ENCODE data around the gene MTERF2. TPM values are rescaled to one million over a fixed set of nuclear protein-coding genes. Genes with fewer than 3 reads are reported as not detected.

Gene MTERF2
- total RNA-seq, 2 experiments from 2014 or later = 8.8 to 10.4 TPM

DNA sequence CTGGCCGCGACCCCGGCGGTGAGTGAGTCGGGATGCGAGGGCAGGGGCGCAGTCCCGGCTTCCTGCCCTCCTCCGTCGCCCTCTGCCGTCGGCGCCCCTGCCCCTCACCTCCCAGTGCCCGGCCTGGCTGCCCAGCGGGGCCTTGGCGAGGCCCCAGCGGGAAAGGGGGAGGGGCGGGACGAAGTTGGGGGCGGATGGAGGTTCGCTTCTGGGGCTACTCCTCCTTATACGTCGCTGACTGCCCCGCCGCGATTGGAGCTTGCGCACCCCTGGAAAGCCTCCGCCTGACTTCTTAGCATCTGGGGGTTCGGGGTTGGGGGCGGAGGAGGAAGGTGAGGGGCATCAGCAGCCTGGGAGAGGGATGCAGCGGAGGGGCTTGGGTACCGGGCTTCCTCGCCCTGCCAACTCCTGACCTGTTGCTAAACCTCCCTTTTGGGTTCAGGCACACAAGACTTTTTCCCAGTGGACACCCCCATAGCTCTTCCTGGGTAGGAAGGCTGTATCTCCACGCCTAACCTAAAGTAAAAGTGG lies 30.8 kb downstream of the MTERF2 start:
- peak; percentile 55 for DNase-seq (ENCODE audit: low spot score)
- Histone ChIP-seq H3K36me3 (ENCODE audit: insufficient read depth, low read length) (peaks cover 21% of the 10 kb centered on the region), H3K4me3 (ENCODE audit: low read depth, low read length, poor library complexity, severe bottlenecking) (peak overlapping the region; percentile 80), H3K27ac (ENCODE audit: low read depth, low read length, poor library complexity, severe bottlenecking) (peak overlapping the region; percentile 82), H2AFZ (ENCODE audit: low read length) (peak overlapping the region; percentile 86), H3K4me2 (ENCODE audit: low read length) (peak overlapping the region; percentile 84), H3K9me2 (ENCODE audit: insufficient read depth, low read length) (no peaks in the 10 kb centered on the region), H4K20me1 (ENCODE audit: insufficient read depth, low read length) (no peaks in the 10 kb centered on the region), H3K79me2 (ENCODE audit: insufficient read depth, low read depth, low read length) (peaks cover 48% of the 10 kb centered on the region), H3K9me3 (ENCODE audit: low read length) (no peaks in the 10 kb centered on the region), H3K4me1 (ENCODE audit: insufficient read depth, low read length, poor library complexity, severe bottlenecking) (peaks cover 26% of the 10 kb centered on the region)
- BruUV-seq (replicated peaks) = no TSS peak
- intact Hi-C loops (cut with micrococcal nuclease; ENCODE audit: unreplicated experiment) = loop anchor here (2.0 to 10.0 kb wide), 5 partner anchors 19 to 1679 kb away; partner anchors contain the start of genes CKAP4, SELPLG and TCP11L2
- POLR2A ChIA-PET = interaction anchor here (0.6 to 2.8 kb wide), 8 partner anchors 13 to 598 kb away, joined by 3 to 8 read pairs (median 3); partner anchors contain the start of gene MTERF2
- TF ChIP-seq EZH2phosphoT487 (IDR thresholded peaks at IDR 0.05; ENCODE audit: borderline replicate concordance, low read depth, low read length) = no peak
- TF ChIP-seq, protein P1, sequence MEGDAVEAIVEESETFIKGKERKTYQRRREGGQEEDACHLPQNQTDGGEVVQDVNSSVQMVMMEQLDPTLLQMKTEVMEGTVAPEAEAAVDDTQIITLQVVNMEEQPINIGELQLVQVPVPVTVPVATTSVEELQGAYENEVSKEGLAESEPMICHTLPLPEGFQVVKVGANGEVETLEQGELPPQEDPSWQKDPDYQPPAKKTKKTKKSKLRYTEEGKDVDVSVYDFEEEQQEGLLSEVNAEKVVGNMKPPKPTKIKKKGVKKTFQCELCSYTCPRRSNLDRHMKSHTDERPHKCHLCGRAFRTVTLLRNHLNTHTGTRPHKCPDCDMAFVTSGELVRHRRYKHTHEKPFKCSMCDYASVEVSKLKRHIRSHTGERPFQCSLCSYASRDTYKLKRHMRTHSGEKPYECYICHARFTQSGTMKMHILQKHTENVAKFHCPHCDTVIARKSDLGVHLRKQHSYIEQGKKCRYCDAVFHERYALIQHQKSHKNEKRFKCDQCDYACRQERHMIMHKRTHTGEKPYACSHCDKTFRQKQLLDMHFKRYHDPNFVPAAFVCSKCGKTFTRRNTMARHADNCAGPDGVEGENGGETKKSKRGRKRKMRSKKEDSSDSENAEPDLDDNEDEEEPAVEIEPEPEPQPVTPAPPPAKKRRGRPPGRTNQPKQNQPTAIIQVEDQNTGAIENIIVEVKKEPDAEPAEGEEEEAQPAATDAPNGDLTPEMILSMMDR (conservative IDR thresholded peaks at IDR 0.05; ENCODE audit: low read length) = peak; percentile 33; the same call in 1 of the 2 replicates
- CTCF ChIA-PET (ENCODE audit: unreplicated experiment) = interaction anchor here (0.6 kb wide), 2 partner anchors 60 to 1608 kb away, joined by 3 read pairs; no protein-coding TSS in a partner anchor

DNA sequence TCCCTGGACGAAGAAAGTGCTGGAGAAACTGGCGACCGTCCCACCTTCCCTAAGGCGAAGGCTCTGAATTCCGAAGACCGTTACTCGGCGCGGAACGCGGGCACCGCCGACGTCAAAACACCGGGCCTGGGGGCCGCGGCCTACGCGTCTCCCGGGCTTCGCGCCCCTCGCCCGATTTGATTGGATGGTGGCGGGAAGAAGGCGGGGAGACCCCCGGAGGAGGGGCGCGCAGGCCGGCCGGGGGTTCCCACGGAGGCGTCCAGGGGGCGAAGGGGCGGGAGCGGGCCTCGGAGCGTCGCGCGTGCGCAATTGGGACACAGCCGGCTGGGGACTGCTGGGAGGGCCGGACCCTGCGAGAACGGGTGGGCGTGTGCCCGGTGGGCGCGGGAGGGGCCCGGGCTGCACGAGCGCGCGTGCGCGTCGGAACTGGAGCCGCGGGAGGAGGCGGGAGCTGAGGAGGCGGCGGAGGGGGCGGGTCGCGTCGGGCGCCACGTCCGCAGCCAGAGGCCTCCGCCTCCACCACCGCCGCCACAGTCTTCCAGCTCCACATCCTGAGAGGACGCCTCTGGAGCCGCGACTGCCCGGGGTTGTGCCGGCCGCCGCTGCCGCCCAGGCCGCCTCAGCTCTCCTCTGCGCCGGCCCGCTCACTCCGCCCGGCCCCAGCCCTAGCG lies 31.4 kb downstream of the MTERF2 start, which contains the start of gene TMEM263:
TMEM263 (plus strand) TSS at position 531 of the 671 bp plus-strand sequence. CDS start 11,210 bp downstream, outside the sequence.
- H4K20me1 ChIP-seq (ENCODE audit: insufficient read depth, low read length) = no peaks in the 10 kb centered on the region
- peaks cover 42% of the 10 kb centered on the region for H3K79me2 ChIP-seq (ENCODE audit: insufficient read depth, low read depth, low read length)
- H3K9me3 ChIP-seq (ENCODE audit: low read length) = no peaks in the 10 kb centered on the region
- peak within 1 kb of the TSS; percentile 82 for H3K27ac ChIP-seq (ENCODE audit: low read depth, low read length, poor library complexity, severe bottlenecking)
- H3K9me2 ChIP-seq (ENCODE audit: insufficient read depth, low read length) = no peaks in the 10 kb centered on the region
- H3K36me3 ChIP-seq (ENCODE audit: insufficient read depth, low read length) = peaks cover 15% of the 10 kb centered on the region
- intact Hi-C loops (cut with micrococcal nuclease; ENCODE audit: unreplicated experiment) = loop anchor here (1.0 to 10.0 kb wide), 7 partner anchors 19 to 1679 kb away; partner anchors contain the start of genes CKAP4, MTERF2, POLR3B and SELPLG
- TF ChIP-seq, protein P1 (conservative IDR thresholded peaks at IDR 0.05; ENCODE audit: low read length) = no peak
- no peak for TF ChIP-seq EZH2phosphoT487 (IDR thresholded peaks at IDR 0.05; ENCODE audit: borderline replicate concordance, low read depth, low read length)
- BruUV-seq (replicated peaks) = no TSS peak
- DNase-seq (ENCODE audit: low spot score) = peak; percentile 95
- POLR2A ChIA-PET = interaction anchor here (0.6 to 2.8 kb wide), 7 partner anchors 31 to 1695 kb away, joined by 3 to 8 read pairs (median 3); partner anchors contain the start of gene MTERF2
- peaks cover 26% of the 10 kb centered on the region for H3K4me1 ChIP-seq (ENCODE audit: insufficient read depth, low read length, poor library complexity, severe bottlenecking)
- peak within 1 kb of the TSS; percentile 80 for H3K4me3 ChIP-seq (ENCODE audit: low read depth, low read length, poor library complexity, severe bottlenecking)
- CTCF ChIA-PET (ENCODE audit: unreplicated experiment) = interaction anchor here (0.6 kb wide), 3 partner anchors 195 to 1609 kb away, joined by 3 to 9 read pairs (median 5); partner anchors contain the start of gene POLR3B
- peak within 1 kb of the TSS; percentile 86 for H2AFZ ChIP-seq (ENCODE audit: low read length)
- H3K4me2 ChIP-seq (ENCODE audit: low read length) = peak within 1 kb of the TSS; percentile 84
